ENCODE results near the gene NRAS.

DNA sequence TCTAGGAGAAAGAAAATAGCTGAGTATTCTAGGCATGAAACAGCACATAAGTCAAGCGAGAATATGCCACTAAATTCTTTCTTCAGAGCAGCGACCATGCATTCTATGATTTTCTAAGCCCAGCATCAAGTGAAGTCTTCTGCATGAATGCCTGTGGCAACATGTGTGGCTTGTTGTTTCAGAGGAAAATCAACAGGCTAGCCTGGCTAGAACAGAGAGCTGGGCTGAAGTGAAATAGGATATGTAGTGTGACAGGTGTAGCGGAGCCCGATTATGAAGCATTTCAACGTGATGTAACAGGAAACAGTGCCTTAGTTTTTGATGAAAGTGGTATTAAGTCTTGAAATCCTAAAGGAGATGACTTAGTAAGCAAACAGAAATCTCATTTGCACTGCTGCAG, 34.2 kb upstream of the NRAS start:
- TF ChIP-seq, protein P1, sequence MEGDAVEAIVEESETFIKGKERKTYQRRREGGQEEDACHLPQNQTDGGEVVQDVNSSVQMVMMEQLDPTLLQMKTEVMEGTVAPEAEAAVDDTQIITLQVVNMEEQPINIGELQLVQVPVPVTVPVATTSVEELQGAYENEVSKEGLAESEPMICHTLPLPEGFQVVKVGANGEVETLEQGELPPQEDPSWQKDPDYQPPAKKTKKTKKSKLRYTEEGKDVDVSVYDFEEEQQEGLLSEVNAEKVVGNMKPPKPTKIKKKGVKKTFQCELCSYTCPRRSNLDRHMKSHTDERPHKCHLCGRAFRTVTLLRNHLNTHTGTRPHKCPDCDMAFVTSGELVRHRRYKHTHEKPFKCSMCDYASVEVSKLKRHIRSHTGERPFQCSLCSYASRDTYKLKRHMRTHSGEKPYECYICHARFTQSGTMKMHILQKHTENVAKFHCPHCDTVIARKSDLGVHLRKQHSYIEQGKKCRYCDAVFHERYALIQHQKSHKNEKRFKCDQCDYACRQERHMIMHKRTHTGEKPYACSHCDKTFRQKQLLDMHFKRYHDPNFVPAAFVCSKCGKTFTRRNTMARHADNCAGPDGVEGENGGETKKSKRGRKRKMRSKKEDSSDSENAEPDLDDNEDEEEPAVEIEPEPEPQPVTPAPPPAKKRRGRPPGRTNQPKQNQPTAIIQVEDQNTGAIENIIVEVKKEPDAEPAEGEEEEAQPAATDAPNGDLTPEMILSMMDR (IDR thresholded peaks at IDR 0.05), result no peak
- TF ChIP-seq POLR2AphosphoS5 (IDR thresholded peaks at IDR 0.05; ENCODE audit: insufficient read depth in 1 of 2, low read depth in 1 of 2), result no peak
- TF ChIP-seq POLR2A (IDR thresholded peaks at IDR 0.05), result no peak
